Loucy (cell line): ENCODE data around the gene CACNB2.

Source experiments
- H2AFZ ChIP-seq: fragments of 200-600 bp; sonication (generic); 2 replicates; pipeline ENCODE4 v1.6.0; 2016; ENCODE audit warnings: antibody characterized with exemption, mild to moderate bottlenecking, low read length, moderate library complexity
- H3F3A ChIP-seq: fragments of 200-600 bp; 2 replicates; pipeline ENCODE4 v1.6.0; 2016; ENCODE audit warnings: antibody characterized with exemption, low read depth, mild to moderate bottlenecking
- H3K27me3 ChIP-seq: fragments of 200-600 bp; sonication (generic); 2 replicates; pipeline ENCODE4 v1.6.1; 2014; ENCODE audit warnings: low read length, mild to moderate bottlenecking; ENCODE audit not compliant: insufficient read depth, poor library complexity, severe bottlenecking
- H3K36me3 ChIP-seq: fragments of 200-600 bp; sonication (generic); 2 replicates; pipeline ENCODE4 v1.6.1; 2016; ENCODE audit warnings: low read length; ENCODE audit not compliant: insufficient read depth
- H3K4me1 ChIP-seq: fragments of 200-600 bp; sonication (generic); 2 replicates; pipeline ENCODE4 v1.5.1; 2014; ENCODE audit warnings: low read length, mild to moderate bottlenecking; ENCODE audit not compliant: insufficient read depth, poor library complexity, severe bottlenecking
- H3K4me2 ChIP-seq: fragments of 200-600 bp; sonication (generic); 2 replicates; pipeline ENCODE4 v1.6.0; 2014; ENCODE audit warnings: antibody characterized with exemption, low read length, low read depth, mild to moderate bottlenecking; ENCODE audit not compliant: poor library complexity, severe bottlenecking
- H3K4me3 ChIP-seq: fragments of 200-600 bp; sonication (generic); 2 replicates; pipeline ENCODE4 v1.5.1; 2014; ENCODE audit warnings: low read length, mild to moderate bottlenecking, mixed read lengths; ENCODE audit not compliant: poor library complexity, severe bottlenecking
- H3K79me2 ChIP-seq: fragments of 200-600 bp; sonication (generic); 2 replicates; pipeline ENCODE4 v1.6.1; 2014; ENCODE audit warnings: low read length; ENCODE audit not compliant: insufficient read depth
- H3K9ac ChIP-seq: fragments of 200-600 bp; sonication (generic); 2 replicates; pipeline ENCODE4 v1.6.0; 2014; ENCODE audit warnings: mild to moderate bottlenecking, low read depth, low read length, moderate library complexity; ENCODE audit not compliant: poor library complexity, severe bottlenecking
- H3K9me2 ChIP-seq: fragments of 200-600 bp; sonication (generic); replicated peaks from 2 replicates; pipeline ENCODE4 v1.6.1; 2016; ENCODE audit warnings: low read depth, low read length, mixed read lengths
- H3K9me3 ChIP-seq: fragments of 200-600 bp; sonication (generic); 2 replicates; pipeline ENCODE4 v1.6.1; 2014; ENCODE audit warnings: mild to moderate bottlenecking, antibody characterized with exemption, low read length, low read depth; ENCODE audit not compliant: insufficient read depth
- H4K20me1 ChIP-seq: fragments of 200-600 bp; sonication (generic); 2 replicates; pipeline ENCODE4 v1.6.0; 2014; ENCODE audit warnings: antibody characterized with exemption, low read length, mild to moderate bottlenecking; ENCODE audit not compliant: insufficient read depth, poor library complexity, severe bottlenecking
- CTCF ChIP-seq: fragments of 200-600 bp; sonication (generic); conservative IDR thresholded peaks from 2 replicates; pipeline ENCODE4 v1.5.1; 2014; ENCODE audit warnings: mild to moderate bottlenecking, antibody characterized with exemption, low read length
- EZH2phosphoT487 ChIP-seq: fragments of 200-600 bp; IDR thresholded peaks from 2 replicates; pipeline ENCODE4 v1.6.1; 2018; ENCODE audit warnings: antibody characterized with exemption, mild to moderate bottlenecking, moderate library complexity, borderline replicate concordance

Gene CACNB2

GRCh38 chr10:18233775-18234174 lies 93.6 kb downstream of the CACNB2 start:
- Histone ChIP-seq H3K79me2 (no peaks in the 10 kb centered on the region), H3K9me2 (no peaks in the 10 kb centered on the region), H4K20me1 (no peaks in the 10 kb centered on the region), H3K4me2 (no peak overlapping the region), H2AFZ (0 out of 2 replicates have a peak overlapping the region, but pooled peaks have one; percentile 23), H3K4me1 (no peaks in the 10 kb centered on the region), H3K4me3 (no peak overlapping the region), H3K27me3 (no peaks in the 10 kb centered on the region), H3F3A (no peaks in the 10 kb centered on the region), H3K36me3 (no peaks in the 10 kb centered on the region), H3K9ac (no peak overlapping the region), H3K9me3 (no peaks in the 10 kb centered on the region)
- TF ChIP-seq CTCF (peak; percentile 49), EZH2phosphoT487 (no peak)

- no peaks in the 10 kb centered on the region for H3F3A ChIP-seq
- no peaks in the 10 kb centered on the region for H3K79me2 ChIP-seq
- H3K9me2 ChIP-seq: no peaks in the 10 kb centered on the region
- no peaks in the 10 kb centered on the region for H3K36me3 ChIP-seq
- no peak for TF ChIP-seq CTCF
- no peaks in the 10 kb centered on the region for H3K4me1 ChIP-seq
- H2AFZ ChIP-seq: no peak overlapping the region
- H3K9me3 ChIP-seq: no peaks in the 10 kb centered on the region
- H3K27me3 ChIP-seq: no peaks in the 10 kb centered on the region
- H3K4me2 ChIP-seq: no peak overlapping the region
- H4K20me1 ChIP-seq: no peaks in the 10 kb centered on the region
- H3K9ac ChIP-seq: no peak overlapping the region
- no peak overlapping the region for H3K4me3 ChIP-seq
These were observed 95.3 kb downstream of the CACNB2 start for GRCh38 chr10:18235477-18235876.

GRCh38 chr10:18236756-18237155 lies 96.5 kb downstream of the CACNB2 start:
- Histone ChIP-seq H3F3A (no peaks in the 10 kb centered on the region), H3K79me2 (no peaks in the 10 kb centered on the region), H3K36me3 (no peaks in the 10 kb centered on the region), H3K27me3 (no peaks in the 10 kb centered on the region), H3K9me3 (no peaks in the 10 kb centered on the region), H3K4me3 (no peak overlapping the region), H3K9me2 (no peaks in the 10 kb centered on the region), H4K20me1 (no peaks in the 10 kb centered on the region), H3K4me1 (no peaks in the 10 kb centered on the region), H3K4me2 (no peak overlapping the region), H3K9ac (no peak overlapping the region), H2AFZ (no peak overlapping the region)
- TF ChIP-seq EZH2phosphoT487 (no peak), CTCF (no peak)
